OCI-LY1 (cell line): ENCODE results near the gene BMP6.

Source experiments
- H2AFZ ChIP-seq: fragments of 200-600 bp; sonication (generic), shearing (Covaris generic); 2 replicates; pipeline ENCODE4 v1.6.0; 2014; ENCODE audit warnings: antibody characterized with exemption, mild to moderate bottlenecking, low read length
- H3F3A ChIP-seq: fragments of 200-600 bp; sonication (generic), shearing (Covaris generic); 2 replicates; pipeline ENCODE4 v1.6.0; 2014; ENCODE audit warnings: mild to moderate bottlenecking, antibody characterized with exemption, low read length, moderate library complexity; ENCODE audit not compliant: insufficient read depth
- H3K27ac ChIP-seq: fragments of 200-600 bp; sonication (generic); 2 replicates; pipeline ENCODE4 v1.5.1; 2014; ENCODE audit warnings: low read length, mixed run types, mild to moderate bottlenecking, low read depth; ENCODE audit not compliant: poor library complexity, severe bottlenecking
- H3K27me3 ChIP-seq: fragments of 200-600 bp; sonication (generic); 2 replicates; pipeline ENCODE4 v1.6.0; 2014; ENCODE audit warnings: antibody characterized with exemption, mild to moderate bottlenecking, low read length, moderate library complexity; ENCODE audit not compliant: insufficient read depth
- H3K36me3 ChIP-seq: fragments of 200-600 bp; sonication (generic); 2 replicates; pipeline ENCODE4 v1.6.1; 2014; ENCODE audit warnings: mild to moderate bottlenecking, antibody characterized with exemption, low read length, moderate library complexity, mixed read lengths; ENCODE audit not compliant: insufficient read depth
- H3K4me1 ChIP-seq: fragments of 200-600 bp; sonication (generic); 2 replicates; pipeline ENCODE4 v1.5.1; 2014; ENCODE audit warnings: mild to moderate bottlenecking, low read length, moderate library complexity; ENCODE audit not compliant: insufficient read depth, severe bottlenecking
- H3K4me2 ChIP-seq: fragments of 200-600 bp; sonication (generic), shearing (Covaris generic); 2 replicates; pipeline ENCODE4 v1.6.1; 2014; ENCODE audit warnings: low read length
- H3K4me3 ChIP-seq: fragments of 200-600 bp; sonication (generic); 2 replicates; pipeline ENCODE4 v1.5.1; 2014; ENCODE audit warnings: low read length, low read depth, mild to moderate bottlenecking, mixed read lengths; ENCODE audit not compliant: poor library complexity, severe bottlenecking
- H3K79me2 ChIP-seq: fragments of 200-600 bp; shearing (Covaris generic); 2 replicates; pipeline ENCODE4 v1.6.1; 2016; ENCODE audit warnings: mixed run types, low read length, mixed read lengths; ENCODE audit not compliant: insufficient read depth
- H3K9ac ChIP-seq: fragments of 200-600 bp; sonication (generic), shearing (Covaris generic); 2 replicates; pipeline ENCODE4 v1.6.1; 2014; ENCODE audit warnings: mild to moderate bottlenecking, low read length, mixed read lengths
- H3K9me2 ChIP-seq: fragments of 200-600 bp; sonication (generic), shearing (Covaris generic); 2 replicates; pipeline ENCODE4 v1.6.1; 2014; ENCODE audit warnings: low read depth, mild to moderate bottlenecking, low read length, mixed read lengths
- H3K9me3 ChIP-seq: fragments of 200-600 bp; shearing (Covaris generic); 2 replicates; pipeline ENCODE4 v1.6.1; 2014; ENCODE audit warnings: low read length, mixed read lengths
- H4K20me1 ChIP-seq: fragments of 200-600 bp; sonication (generic), shearing (Covaris generic); 2 replicates; pipeline ENCODE4 v1.6.0; 2016; ENCODE audit warnings: mild to moderate bottlenecking, low read length; ENCODE audit not compliant: insufficient read depth
- EZH2 ChIP-seq: fragments of 200-600 bp; sonication (generic), shearing (Covaris generic); IDR thresholded peaks from 2 replicates; pipeline ENCODE4 v1.8.0; 2017; ENCODE audit warnings: borderline replicate concordance, mixed run types, mild to moderate bottlenecking, antibody characterized with exemption, low read length, moderate library complexity, mixed read lengths
- TF ChIP-seq, protein P1 (sequence below): fragments of 200-600 bp; sonication (generic), shearing (Covaris generic); IDR thresholded peaks from 2 replicates; pipeline ENCODE4 v1.5.1; 2017; ENCODE audit warnings: mild to moderate bottlenecking, antibody characterized with exemption, low read length, moderate library complexity, mixed read lengths

Gene BMP6

GRCh38 chr6:7794509-7794908 is 68.6 kb downstream of the BMP6 start:
- no peaks in the 10 kb centered on the region for H3K27me3 ChIP-seq
- no peaks in the 10 kb centered on the region for H3K79me2 ChIP-seq
- H2AFZ ChIP-seq: no peak overlapping the region
- no peaks in the 10 kb centered on the region for H3K9me2 ChIP-seq
- no peaks in the 10 kb centered on the region for H4K20me1 ChIP-seq
- H3K4me2 ChIP-seq: no peak overlapping the region
- H3K9ac ChIP-seq: no peak overlapping the region
- no peak overlapping the region for H3K27ac ChIP-seq
- no peak overlapping the region for H3K4me3 ChIP-seq
- H3K4me1 ChIP-seq: no peaks in the 10 kb centered on the region
- H3K9me3 ChIP-seq: no peaks in the 10 kb centered on the region
- H3K36me3 ChIP-seq: no peaks in the 10 kb centered on the region
- TF ChIP-seq, protein P1, sequence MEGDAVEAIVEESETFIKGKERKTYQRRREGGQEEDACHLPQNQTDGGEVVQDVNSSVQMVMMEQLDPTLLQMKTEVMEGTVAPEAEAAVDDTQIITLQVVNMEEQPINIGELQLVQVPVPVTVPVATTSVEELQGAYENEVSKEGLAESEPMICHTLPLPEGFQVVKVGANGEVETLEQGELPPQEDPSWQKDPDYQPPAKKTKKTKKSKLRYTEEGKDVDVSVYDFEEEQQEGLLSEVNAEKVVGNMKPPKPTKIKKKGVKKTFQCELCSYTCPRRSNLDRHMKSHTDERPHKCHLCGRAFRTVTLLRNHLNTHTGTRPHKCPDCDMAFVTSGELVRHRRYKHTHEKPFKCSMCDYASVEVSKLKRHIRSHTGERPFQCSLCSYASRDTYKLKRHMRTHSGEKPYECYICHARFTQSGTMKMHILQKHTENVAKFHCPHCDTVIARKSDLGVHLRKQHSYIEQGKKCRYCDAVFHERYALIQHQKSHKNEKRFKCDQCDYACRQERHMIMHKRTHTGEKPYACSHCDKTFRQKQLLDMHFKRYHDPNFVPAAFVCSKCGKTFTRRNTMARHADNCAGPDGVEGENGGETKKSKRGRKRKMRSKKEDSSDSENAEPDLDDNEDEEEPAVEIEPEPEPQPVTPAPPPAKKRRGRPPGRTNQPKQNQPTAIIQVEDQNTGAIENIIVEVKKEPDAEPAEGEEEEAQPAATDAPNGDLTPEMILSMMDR: no peak
- no peak for TF ChIP-seq EZH2
- H3F3A ChIP-seq: no peaks in the 10 kb centered on the region

DNA sequence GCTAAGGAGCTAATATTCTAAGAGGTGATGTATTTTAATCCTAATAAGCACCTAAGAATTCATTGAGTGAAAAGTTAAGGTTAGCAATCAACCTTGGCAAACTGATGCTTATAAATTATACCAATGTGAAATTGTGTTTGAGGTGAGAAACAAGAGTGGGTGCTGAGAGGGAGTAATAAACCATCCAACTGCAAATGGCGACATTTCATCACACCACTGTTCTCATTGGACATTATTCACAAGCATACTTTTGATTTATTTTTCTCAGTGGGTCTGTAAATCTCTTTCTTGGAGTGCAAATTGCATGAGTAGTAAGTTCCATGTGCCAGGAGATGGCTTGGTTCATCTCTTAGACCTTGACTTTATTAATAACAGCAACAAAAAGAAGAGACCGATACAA is 71.5 kb downstream of the BMP6 start:
- no peaks in the 10 kb centered on the region for H3K79me2 ChIP-seq
- H3K27me3 ChIP-seq: no peaks in the 10 kb centered on the region
- no peak overlapping the region for H3K4me2 ChIP-seq
- H3K36me3 ChIP-seq: no peaks in the 10 kb centered on the region
- no peak overlapping the region for H3K27ac ChIP-seq
- no peaks in the 10 kb centered on the region for H4K20me1 ChIP-seq
- H2AFZ ChIP-seq: no peak overlapping the region
- H3K9ac ChIP-seq: no peak overlapping the region
- no peaks in the 10 kb centered on the region for H3K4me1 ChIP-seq
- no peaks in the 10 kb centered on the region for H3K9me3 ChIP-seq
- no peaks in the 10 kb centered on the region for H3K9me2 ChIP-seq
- no peaks in the 10 kb centered on the region for H3F3A ChIP-seq
- no peak overlapping the region for H3K4me3 ChIP-seq
- no peak for TF ChIP-seq EZH2
- TF ChIP-seq, protein P1: no peak

DNA sequence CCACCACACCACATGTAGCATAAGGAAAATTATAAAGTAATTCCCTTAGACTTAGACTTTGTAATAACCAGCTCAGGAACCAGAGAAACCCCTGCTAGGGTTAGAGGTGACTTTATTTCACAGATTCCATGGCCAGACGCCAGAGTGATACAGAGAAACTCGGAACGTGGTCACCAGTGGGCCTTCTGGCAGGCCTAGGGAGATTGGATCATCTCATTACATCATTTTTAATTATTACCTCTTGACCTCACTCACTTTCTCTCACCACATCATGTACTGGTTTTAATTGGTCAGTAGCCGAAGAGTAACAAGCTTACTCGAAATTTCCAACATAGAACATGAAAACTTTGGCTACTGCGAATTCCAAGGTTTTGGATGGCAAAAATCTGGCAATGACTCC is 72.9 kb downstream of the BMP6 start:
- H3K4me3 ChIP-seq: no peak overlapping the region
- no peaks in the 10 kb centered on the region for H3F3A ChIP-seq
- no peak overlapping the region for H3K4me2 ChIP-seq
- no peaks in the 10 kb centered on the region for H4K20me1 ChIP-seq
- H3K9ac ChIP-seq: no peak overlapping the region
- H3K27me3 ChIP-seq: no peaks in the 10 kb centered on the region
- H3K9me2 ChIP-seq: no peaks in the 10 kb centered on the region
- H3K36me3 ChIP-seq: no peaks in the 10 kb centered on the region
- no peaks in the 10 kb centered on the region for H3K9me3 ChIP-seq
- TF ChIP-seq, protein P1: no peak
- no peak for TF ChIP-seq EZH2
- no peaks in the 10 kb centered on the region for H3K4me1 ChIP-seq
- no peaks in the 10 kb centered on the region for H3K79me2 ChIP-seq
- no peak overlapping the region for H2AFZ ChIP-seq
- no peak overlapping the region for H3K27ac ChIP-seq
